GM18867 (cell line): Measurements from ENCODE around the gene EIF3C.
A peak's percentile ranks its signal among the peaks of the same experiment; 100 is the strongest.
"Not testable (repeated sequence)": the region's sequence is repeated elsewhere in the genome, so short reads cannot be mapped to it uniquely, and the experiment has no call there.

Experiments used
- ATAC-seq: cut with Tn5 transposase; IDR thresholded peaks from one replicate; pipeline ENCODE4 v1.9.1; 2021; ENCODE audit warnings: mild to moderate bottlenecking, moderate library complexity; ENCODE audit not compliant: unreplicated experiment

Gene EIF3C, protein sequence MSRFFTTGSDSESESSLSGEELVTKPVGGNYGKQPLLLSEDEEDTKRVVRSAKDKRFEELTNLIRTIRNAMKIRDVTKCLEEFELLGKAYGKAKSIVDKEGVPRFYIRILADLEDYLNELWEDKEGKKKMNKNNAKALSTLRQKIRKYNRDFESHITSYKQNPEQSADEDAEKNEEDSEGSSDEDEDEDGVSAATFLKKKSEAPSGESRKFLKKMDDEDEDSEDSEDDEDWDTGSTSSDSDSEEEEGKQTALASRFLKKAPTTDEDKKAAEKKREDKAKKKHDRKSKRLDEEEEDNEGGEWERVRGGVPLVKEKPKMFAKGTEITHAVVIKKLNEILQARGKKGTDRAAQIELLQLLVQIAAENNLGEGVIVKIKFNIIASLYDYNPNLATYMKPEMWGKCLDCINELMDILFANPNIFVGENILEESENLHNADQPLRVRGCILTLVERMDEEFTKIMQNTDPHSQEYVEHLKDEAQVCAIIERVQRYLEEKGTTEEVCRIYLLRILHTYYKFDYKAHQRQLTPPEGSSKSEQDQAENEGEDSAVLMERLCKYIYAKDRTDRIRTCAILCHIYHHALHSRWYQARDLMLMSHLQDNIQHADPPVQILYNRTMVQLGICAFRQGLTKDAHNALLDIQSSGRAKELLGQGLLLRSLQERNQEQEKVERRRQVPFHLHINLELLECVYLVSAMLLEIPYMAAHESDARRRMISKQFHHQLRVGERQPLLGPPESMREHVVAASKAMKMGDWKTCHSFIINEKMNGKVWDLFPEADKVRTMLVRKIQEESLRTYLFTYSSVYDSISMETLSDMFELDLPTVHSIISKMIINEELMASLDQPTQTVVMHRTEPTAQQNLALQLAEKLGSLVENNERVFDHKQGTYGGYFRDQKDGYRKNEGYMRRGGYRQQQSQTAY

GRCh38 chr16:28711220-28712083 is at the start of gene EIF3C:
Gene EIF3C (plus strand): TSS chr16:28711464. CDS start chr16:28711687, 223 bp downstream.
- ATAC-seq: peak; percentile 97

DNA sequence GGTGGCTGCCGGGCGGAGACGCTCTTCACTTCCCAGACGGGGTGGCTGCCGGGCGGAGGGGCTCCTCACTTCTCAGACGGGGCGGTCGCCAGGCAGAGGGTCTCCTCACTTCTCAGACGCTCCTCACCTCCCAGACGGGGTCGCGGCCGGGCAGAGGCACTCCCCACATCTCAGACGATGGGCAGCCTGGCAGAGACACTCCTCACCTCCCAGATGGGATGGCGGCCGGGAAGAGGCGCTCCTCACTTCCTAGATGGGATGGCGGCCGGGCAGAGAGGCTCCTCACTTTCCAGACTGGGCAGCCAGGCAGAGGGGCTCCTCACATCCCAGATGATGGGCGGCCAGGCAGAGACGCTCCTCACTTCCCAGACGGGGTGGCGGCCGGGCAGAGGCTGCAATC is 45.0 kb upstream of the EIF3C start:
- ATAC-seq: not testable (repeated sequence)

DNA sequence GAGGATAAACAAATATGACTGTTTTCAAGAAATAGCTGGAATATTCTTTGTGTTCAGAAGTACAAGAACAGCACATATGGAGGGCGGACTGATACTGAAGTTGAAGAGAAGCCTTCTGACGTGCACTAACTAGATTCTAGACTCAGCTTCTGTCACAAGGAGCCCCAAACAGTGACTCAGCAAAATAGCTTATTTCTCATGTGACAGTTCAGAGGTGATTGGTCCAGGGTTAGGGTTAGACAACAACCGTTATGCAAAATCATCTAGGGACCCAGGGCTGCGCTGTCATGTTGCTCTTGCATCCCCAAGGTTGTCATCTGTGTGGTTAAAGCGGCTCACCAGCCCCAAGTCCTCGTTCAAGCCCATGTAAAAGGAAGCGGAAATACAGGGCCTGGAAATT is 43.8 kb upstream of the EIF3C start:
- ATAC-seq: not testable (repeated sequence)

GRCh38 chr16:28668199-28668598 is 43.1 kb upstream of the EIF3C start:
- ATAC-seq: not testable (repeated sequence)

- ATAC-seq: peak; percentile 84
Measured at GRCh38 chr16:28688327-28688952, 22.8 kb upstream of the EIF3C start.

DNA sequence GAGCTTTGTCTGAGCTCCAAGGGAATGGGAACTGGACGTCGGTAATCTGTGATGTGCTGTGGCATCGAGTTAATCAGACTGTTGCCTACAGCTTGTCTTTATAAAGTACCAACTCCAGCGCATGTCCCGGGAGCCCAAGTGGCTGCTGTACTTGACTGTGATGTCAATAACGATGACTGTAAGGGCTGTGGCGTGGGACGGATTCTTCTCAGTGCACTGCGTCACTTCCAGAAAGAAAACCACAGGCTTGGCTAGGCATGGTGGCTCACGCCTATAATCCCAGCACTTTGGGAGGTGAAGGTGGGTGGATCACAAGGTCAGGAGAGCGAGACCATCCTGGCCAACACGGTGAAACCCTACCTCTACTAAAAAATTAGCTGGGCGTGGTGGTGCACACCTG is 21.8 kb upstream of the EIF3C start:
- not testable (repeated sequence) for ATAC-seq

- not testable (repeated sequence) for ATAC-seq
Measured at GRCh38 chr16:28691722-28692121, 19.5 kb upstream of the EIF3C start.

- ATAC-seq: not testable (repeated sequence)
Measured at GRCh38 chr16:28693257-28693950, 17.9 kb upstream of the EIF3C start.

DNA sequence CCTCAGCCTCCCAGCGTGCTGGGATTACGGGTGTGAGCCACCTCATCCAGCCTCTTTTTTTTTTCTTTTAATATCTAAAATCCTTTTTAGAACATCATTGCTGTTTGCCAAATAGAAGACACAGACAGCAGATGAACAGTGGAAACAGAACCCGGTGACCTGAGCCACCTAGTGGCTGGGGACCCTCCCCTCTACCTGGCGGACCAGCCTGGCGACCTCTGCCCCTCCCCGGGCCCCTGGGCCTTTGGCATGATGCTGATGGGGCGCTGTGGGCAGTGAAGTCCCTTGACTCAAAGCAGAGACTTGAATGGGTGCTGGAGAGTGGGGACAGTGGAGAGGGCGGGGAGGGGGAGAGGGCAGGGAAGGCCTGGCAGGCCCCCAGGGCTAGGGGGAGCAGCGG is 11.5 kb upstream of the EIF3C start:
- ATAC-seq: not testable (repeated sequence)

GRCh38 chr16:28700349-28700748 is 10.9 kb upstream of the EIF3C start:
- ATAC-seq: not testable (repeated sequence)

DNA sequence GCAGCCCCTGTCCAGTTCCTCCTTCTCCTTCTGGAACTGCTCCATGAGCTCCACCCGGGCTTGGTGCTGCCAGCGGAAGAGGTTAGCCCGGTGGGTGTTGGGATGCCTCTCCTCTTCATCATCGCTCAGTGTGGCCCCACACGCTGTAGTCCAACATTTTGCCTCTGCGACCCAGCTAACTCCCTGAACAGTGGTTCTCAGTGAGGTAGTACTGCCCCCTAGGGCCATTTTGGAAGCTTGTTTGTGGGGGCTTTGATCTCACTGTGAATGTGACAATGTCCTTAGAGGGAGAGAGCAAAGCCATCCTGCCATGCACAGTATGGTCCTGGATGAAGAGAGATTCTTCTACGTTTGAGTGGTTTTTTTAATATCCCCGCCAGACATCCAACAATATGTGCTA is 9.9 kb upstream of the EIF3C start:
- not testable (repeated sequence) for ATAC-seq

DNA sequence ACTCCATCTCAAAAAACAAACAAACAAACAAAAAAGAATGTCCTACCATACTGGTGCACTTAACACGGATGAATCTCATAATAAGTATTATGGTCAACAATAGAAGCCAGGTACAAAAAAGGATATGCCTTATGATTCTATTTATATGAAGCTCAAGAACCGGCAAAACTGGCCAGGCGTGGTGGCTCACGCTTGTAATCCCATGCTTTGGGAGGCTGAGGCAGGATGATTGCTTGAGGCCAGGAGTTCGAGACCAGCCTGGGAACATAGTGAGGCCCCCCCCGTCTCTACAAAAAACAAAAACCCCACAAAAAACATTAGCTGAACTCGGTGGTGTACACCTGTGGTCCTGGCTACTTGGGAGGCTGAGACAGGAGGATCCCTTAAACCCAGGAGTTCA is 7.0 kb upstream of the EIF3C start:
- ATAC-seq: not testable (repeated sequence)

DNA sequence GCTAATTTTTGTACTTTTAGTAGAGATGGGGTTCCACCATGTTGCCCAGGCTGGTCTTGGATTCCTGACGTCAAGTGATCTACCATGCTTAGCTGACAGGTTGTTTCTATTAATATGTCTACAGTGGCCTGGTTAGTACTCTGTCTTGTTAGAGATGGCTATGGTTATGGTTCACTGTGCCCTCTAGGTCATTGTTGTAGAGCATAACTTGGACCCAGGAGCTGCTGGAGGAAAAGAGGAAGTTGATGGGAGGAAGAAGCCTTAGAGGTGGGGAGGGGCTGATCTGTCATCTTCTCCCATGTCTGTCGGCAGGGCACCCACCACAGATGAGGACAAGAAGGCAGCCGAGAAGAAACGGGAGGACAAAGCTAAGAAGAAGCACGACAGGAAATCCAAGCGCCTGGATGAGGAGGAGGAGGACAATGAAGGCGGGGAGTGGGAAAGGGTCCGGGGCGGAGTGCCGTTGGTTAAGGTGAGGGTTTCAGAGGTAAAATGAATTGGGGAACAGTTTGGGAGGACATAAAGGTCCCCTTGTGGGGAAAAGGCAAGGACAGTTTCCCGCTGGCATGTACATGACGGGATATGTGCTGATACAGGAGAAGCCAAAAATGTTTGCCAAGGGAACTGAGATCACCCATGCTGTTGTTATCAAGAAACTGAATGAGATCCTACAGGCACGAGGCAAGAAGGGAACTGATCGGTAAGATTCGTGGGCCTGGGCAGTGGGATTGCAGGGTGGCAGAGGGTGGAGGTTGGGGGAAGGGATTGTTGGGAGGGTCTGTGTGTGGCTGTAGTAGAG is 11.8 kb downstream of the EIF3C start:
- ATAC-seq: not testable (repeated sequence)

GRCh38 chr16:28731253-28731652 is 20.0 kb downstream of the EIF3C start:
- ATAC-seq: not testable (repeated sequence)

- ATAC-seq: not testable (repeated sequence)
Measured at GRCh38 chr16:28732455-28733124, 21.3 kb downstream of the EIF3C start.

DNA sequence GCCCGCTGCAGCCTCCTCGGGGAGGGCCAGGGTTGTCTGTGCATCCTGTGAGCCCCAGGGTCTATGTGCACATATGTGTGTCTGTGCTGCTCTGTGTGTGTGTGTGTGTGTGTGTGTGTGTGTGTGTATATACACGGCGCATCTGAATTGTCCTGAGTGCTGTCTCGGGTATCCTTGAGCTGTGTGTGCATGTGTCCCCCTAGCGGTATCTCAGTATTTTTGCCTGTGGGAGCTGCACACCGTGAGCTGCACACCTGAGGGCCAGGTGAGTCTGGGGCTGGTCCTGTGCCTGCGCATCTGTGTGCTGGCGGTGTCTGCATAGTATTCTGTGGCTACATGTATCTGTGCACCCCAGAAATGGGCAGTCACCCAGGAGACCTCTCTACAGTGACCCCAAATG is 28.5 kb downstream of the EIF3C start:
- not testable (repeated sequence) for ATAC-seq

- ATAC-seq: not testable (repeated sequence)
Measured at GRCh38 chr16:28740631-28741030, 29.4 kb downstream of the EIF3C start.

DNA sequence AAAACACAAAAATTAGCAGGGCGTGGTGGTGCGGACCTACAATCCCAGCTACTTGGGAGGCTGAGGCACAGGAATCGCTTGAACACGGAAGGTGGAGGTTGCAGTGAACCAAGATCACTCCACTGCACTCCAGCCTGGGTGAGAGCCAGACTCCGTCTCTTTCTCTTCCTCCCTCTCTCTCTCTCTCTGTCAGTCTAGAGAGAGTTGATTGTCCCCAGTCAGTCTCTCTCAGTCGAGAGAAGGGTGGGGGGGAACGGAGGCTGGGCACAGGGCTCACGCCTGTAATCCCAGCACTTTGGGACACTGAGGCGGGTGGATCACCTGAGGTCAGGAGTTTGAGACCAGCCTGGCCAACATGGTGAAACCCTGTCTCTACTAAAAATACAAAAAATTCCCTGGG is 30.0 kb downstream of the EIF3C start:
- ATAC-seq: not testable (repeated sequence)
